Tongue (tissue), 2 donors: ENCODE data around the gene POU2F1. TPM values are rescaled to one million over a fixed set of nuclear protein-coding genes. Genes with fewer than 3 reads are reported as not detected.
"Not testable (repeated sequence)": the region's sequence is repeated elsewhere in the genome, so short reads cannot be mapped to it uniquely, and the experiment has no call there.

Experiments used
- DNase-seq: peaks from one replicate; pipeline ENCODE4 v3.0.0-alpha.2; 2015
- total RNA-seq: library from RNA; depleted of rRNA; stranded (reverse); fragments of >200 nt; gene quantifications from one replicate; pipeline ENCODE4 v1.2.3, GENCODE V29; 2014

Gene POU2F1
- total RNA-seq, 1 donor from 2014 or later, result 17.4 TPM

- DNase-seq, result not testable (repeated sequence)
These were observed 15.2 kb upstream of the POU2F1 start for GRCh38 chr1:167205306-167206050.

DNA sequence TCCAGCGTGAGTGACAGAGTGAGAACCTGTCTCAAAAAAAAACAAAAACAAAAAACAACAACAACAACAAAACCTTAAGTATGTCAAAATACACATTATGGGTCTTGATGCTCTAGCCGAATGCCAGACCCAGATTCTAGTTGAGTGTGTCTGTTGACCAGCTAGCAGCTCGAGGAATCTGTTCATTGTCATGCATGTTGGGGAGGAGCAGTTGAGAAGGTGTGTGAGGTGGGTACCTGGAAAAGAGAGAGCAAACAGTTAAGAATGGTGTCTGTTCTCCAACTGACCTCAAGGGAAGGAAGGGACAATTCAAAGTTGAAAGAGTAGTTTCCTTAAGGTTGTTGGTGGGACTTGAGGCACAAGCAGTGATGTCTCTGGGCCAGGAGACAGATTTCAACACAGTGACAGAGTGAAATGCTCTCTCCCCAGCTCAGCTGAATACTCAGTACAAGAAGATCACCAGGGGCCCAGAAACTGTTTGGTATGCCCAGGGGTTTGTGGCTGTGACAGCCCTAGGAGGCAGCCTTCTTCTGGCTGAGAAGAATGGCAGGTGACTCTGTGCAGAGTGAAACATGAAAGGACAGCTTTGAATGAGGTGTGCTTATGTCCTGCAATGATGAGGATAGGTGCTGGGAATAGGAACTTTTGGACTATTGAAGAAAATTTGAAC is 14.4 kb upstream of the POU2F1 start:
- no peak for DNase-seq

DNA sequence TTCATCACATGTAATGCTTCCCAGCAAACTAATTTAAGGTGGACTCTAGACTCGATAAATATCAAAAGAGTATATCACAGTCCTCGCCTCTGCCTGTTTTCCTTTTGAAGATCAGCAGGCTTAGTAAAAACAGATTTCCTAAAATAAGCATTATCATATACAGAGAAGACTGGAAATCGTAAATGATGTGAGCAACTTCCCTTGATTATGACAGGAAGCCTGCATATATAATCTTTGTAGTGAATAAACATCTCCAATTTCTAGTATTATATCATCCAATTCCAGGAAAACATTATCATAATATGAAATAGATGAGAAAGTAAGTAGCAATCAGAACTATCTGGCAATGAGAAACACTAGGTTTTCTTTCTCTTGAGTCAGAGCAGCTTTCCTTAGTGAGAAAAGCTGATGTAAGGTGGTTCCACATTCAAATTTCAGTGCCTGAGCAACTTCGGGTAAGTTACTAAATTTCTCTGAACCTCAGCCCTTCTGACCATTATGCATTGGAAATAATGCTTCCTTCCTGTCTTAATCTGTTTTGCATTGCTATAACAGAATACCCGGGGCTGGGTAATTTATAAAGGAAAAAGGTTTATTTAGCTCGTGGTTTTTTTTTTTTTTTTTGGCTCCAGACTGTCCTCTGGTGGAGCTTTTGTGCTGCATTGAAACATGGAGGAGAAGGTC is 12.6 kb upstream of the POU2F1 start:
- no peak for DNase-seq

DNA sequence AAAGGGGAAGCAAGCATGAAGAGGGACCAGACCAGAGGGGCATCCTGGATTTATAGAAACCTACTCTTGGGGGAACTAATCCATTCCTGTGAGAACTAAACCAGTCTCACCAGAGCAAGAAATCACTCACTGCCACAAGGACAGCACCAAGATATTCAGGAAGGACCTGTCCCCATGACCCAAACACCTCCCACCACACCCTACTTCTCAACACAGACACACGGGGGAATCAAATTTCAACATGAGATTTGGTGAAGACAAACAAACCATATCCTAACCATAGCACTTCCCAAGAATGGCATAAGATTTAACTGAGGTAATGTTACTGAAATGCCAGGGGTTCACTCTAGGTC is 12.1 kb upstream of the POU2F1 start:
- DNase-seq, result no peak

DNA sequence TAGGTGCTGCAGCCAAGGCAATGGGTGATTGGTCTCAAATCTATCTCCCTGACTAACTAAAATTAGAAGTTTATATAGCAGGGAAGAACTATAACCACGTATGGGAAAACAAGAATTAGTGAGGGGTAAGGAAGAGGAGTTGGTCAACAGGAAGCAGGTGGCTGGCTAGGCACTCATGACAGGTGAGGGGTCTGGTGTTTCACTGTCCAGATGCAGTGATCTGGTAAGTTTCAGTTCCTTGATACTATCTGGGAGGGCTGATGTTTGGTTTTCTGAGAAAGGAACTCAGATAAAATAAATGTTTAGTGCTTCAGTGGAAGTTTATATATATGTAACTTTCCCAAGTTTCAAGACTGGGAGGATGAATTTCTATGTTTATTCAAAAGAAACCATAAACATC is 11.6 kb upstream of the POU2F1 start:
- DNase-seq, result no peak

DNA sequence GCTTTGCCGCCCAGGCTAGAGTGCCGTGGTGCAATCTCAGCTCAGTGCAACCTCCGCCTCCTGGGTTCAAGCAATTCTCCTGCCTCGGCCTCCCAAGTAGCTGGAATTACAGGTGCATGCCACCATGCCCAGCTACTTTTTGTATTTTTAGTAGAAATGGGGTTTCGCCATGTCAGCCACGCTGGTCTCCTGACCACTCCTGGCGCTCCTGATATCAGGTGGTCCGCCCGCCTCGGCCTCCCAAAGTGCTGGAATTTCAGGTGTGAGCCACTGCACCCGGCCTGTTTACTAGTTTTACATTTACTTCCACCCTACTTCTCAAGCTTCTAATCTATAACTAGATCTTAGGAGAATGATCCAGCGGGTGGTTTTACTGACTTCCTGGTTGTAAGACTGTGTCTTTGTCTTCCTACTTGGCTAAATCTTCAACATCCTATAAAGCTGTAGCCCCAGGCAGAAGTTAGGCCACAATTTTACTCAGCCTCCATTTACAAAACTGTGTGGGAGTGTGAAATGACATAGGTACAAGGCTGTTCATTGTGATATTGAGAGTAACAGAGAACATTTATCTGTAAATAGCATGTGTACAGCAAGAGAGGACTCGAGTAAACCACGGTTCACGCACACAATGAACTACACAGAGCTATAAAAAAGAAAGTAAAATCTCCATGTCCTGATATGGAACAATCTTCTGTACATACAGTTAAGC is 9.6 kb upstream of the POU2F1 start:
- no peak for DNase-seq

GRCh38 chr1:167212025-167212424 is 8.7 kb upstream of the POU2F1 start:
- DNase-seq, result no peak

GRCh38 chr1:167216809-167217208 is 3.9 kb upstream of the POU2F1 start:
- DNase-seq, result no peak

- DNase-seq, result peak; percentile 4
These were observed 1.5 kb upstream of the POU2F1 start for GRCh38 chr1:167219194-167219593.

GRCh38 chr1:167219646-167220536 is 795 bp upstream of the POU2F1 start:
- DNase-seq, result peak; percentile 91

DNA sequence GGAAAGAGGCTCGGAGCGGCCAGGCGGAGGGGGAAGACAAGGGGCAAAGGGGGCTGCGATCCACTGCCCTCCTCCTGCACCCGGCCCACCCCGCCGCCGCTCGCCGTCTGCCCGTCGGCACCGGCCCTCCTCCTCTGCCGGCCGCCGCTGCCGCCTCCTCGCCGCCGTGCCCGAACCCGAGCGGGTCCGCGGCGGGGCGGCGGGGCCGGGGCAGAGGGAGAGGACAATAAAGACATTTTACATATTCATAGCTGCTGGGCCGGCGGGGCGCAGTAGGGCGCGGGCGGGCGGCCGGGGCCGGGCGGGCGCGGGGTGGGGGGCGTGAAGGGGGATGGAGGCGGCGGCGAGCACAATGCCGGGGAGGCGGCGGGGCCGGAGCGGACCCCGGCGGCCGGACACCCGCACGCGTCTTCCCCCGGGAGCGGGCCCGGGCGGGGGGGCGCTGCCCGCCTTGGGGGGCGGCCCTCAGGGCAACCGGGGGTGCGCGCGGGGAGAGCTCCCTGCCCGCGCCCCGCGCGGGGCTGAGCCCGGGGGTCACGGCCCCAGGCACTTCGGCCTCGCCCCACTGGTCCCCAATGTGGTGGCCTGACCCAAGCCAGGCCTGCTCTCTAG is 546 bp downstream of the POU2F1 start:
- no peak for DNase-seq

DNA sequence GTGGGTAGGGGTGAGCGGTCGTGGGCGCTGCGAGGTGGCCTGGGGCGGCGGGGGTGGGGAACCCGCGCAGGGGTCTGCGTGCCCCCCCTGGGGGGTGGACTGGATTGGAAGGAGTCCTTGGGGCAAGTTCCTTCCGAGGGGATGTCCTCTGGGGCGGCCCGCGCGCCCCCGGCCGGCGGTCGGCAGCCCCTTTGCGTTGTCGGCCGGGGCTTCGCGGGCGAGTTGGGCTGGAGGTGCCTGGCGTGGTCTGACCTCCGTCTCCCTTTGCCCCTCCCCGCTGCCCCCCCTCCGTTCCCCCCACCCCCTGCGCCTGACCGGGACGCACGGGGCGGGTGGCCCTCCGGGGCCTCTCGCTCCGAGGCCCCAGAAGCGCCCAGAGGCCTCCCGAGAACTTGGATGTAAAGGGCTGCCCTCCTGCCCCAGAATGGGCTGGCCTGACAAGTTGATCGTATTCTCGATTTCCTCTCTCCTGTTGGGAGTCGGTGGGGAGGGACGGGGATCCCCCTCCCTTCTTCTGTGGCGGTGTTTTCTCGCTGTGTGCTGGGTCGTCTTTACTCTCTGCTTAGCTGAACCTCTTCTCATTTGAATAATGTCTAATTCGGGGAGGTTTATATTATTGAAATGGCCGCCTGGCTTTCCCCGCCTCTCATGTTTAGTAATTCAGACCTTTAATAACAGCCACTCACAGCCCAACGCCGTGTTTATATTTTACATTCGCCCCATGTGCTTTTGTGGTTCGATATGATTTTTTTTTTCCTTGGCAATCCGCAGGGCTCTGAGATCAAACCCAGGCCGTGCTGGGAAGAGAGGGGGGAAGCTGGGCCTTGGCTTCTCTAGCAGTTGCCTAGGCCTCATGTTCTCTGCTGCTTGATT is 1.3 kb downstream of the POU2F1 start:
- peak; percentile 76 for DNase-seq

GRCh38 chr1:167223144-167224103 is 2.7 kb downstream of the POU2F1 start:
- DNase-seq, result no peak

DNA sequence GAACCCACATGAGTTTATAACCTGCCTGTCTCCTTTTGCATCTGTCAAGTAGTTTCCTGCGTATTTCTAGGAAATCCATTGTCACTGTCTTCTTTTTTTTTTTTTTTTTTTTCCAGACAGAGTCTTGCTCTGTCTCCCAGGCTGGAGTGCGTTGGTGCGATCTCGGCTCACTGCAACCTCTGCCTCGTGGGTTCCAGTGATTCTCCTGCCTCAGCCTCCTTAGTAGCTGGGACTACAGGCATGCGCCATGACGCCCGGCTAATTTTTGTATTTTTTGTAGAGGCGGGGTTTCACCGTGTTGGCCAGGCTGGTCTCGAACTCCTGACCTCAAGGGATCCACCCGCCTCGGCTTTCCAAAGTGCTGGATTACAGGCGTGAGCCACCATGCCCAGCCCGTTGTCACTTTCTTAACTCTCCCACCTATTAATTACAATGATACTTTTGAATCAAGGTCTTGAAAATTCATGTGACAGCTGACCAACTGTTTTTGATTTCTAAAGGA is 4.1 kb downstream of the POU2F1 start:
- not testable (repeated sequence) for DNase-seq

GRCh38 chr1:167225920-167226319 is 5.2 kb downstream of the POU2F1 start:
- no peak for DNase-seq

- DNase-seq, result no peak
These were observed 7.3 kb downstream of the POU2F1 start for GRCh38 chr1:167227934-167228378.

GRCh38 chr1:167229719-167230385 is 9.2 kb downstream of the POU2F1 start:
- no peak for DNase-seq

- no peak for DNase-seq
These were observed 9.8 kb downstream of the POU2F1 start for GRCh38 chr1:167230437-167230836.
